Esophagus squamous epithelium (tissue), 4 donors: ENCODE results near the gene DOK3.

ENCODE experiments used
- CTCF ChIP-seq, 6 experiments: fragments of 450-650 bp in 4 of 6; fragments of 200-600 bp in 2 of 6; sonication (generic) in 2 of 6; IDR thresholded peaks; one replicate each; pipeline ENCODE4 v1.5.1; 2016 to 2019; ENCODE audit warnings: antibody characterized with exemption in 6 of 6, mild to moderate bottlenecking in 4 of 6, moderate library complexity in 4 of 6
- POLR2A ChIP-seq, 4 donors: fragments of 450-650 bp; IDR thresholded peaks; one replicate each; pipeline ENCODE4 v1.6.1; 2017; ENCODE audit warnings: antibody characterized with exemption in 4 of 4, mild to moderate bottlenecking in 4 of 4, moderate library complexity in 3 of 4

GRCh38 chr5:177511181-177511580, 1.6 kb upstream of the DOK3 start:
- TF ChIP-seq CTCF (IDR thresholded peaks at IDR 0.05) (no peak), POLR2A (IDR thresholded peaks at IDR 0.05) (no peak)
